H9 (cell line): ENCODE data around the gene FHOD3. TPM values are rescaled to one million over a fixed set of nuclear protein-coding genes. Genes with fewer than 3 reads are reported as not detected.

Source experiments
- DNase-seq: peaks from one replicate; pipeline ENCODE4 v3.0.0-alpha.2; 2017
- H2AFZ ChIP-seq: one replicate; pipeline ENCODE4 v1.6.1; 2013; ENCODE audit warnings: mild to moderate bottlenecking, low read length, control low read depth, moderate library complexity
- H2AK5ac ChIP-seq: 2 replicates; pipeline ENCODE4 v1.6.1; 2013; ENCODE audit warnings: low read length, control low read depth, mixed read lengths; ENCODE audit not compliant: insufficient read length
- H2BK120ac ChIP-seq: one replicate; pipeline ENCODE4 v1.6.1; 2013; ENCODE audit warnings: low read depth, mild to moderate bottlenecking, low read length, control low read depth, inconsistent platforms; ENCODE audit not compliant: poor library complexity, severe bottlenecking
- H2BK12ac ChIP-seq: 2 replicates; pipeline ENCODE4 v1.6.1; 2013; ENCODE audit warnings: low read length, control low read depth, mixed read lengths, low read depth; ENCODE audit not compliant: insufficient read length
- H2BK15ac ChIP-seq: 2 replicates; pipeline ENCODE4 v1.6.1; 2013; ENCODE audit warnings: low read depth, low read length, control low read depth
- H2BK20ac ChIP-seq: one replicate; pipeline ENCODE4 v1.6.1; 2013; ENCODE audit warnings: low read depth, mild to moderate bottlenecking, low read length, control low read depth, inconsistent platforms; ENCODE audit not compliant: poor library complexity, severe bottlenecking
- H2BK5ac ChIP-seq: 2 replicates; pipeline ENCODE4 v1.6.1; 2013; ENCODE audit warnings: low read length, control low read depth, mixed read lengths; ENCODE audit not compliant: insufficient read length
- H3K14ac ChIP-seq: 2 replicates; pipeline ENCODE4 v1.6.1; 2013; ENCODE audit warnings: low read length, control low read depth; ENCODE audit not compliant: insufficient read depth
- H3K18ac ChIP-seq: 2 replicates; pipeline ENCODE4 v1.6.1; 2013; ENCODE audit warnings: low read depth, mild to moderate bottlenecking, mixed read lengths, low read length, control low read depth; ENCODE audit not compliant: insufficient read length
- H3K23ac ChIP-seq: 2 replicates; pipeline ENCODE4 v1.6.1; 2013; ENCODE audit warnings: low read length, control low read depth, mixed read lengths, low read depth; ENCODE audit not compliant: insufficient read length
- H3K23me2 ChIP-seq: 2 replicates; pipeline ENCODE4 v1.6.1; 2013; ENCODE audit warnings: low read depth, mild to moderate bottlenecking, mixed read lengths, low read length, control low read depth; ENCODE audit not compliant: insufficient read length, poor library complexity, severe bottlenecking
- H3K27ac ChIP-seq: 2 replicates; pipeline ENCODE4 v1.5.1; 2013; ENCODE audit warnings: low read length, control low read depth, mixed read lengths, low read depth; ENCODE audit not compliant: insufficient read length
- H3K27me3 ChIP-seq: 2 replicates; pipeline ENCODE4 v1.6.1; 2013; ENCODE audit warnings: low read length, control low read depth, inconsistent platforms; ENCODE audit not compliant: insufficient read depth
- H3K4ac ChIP-seq: 2 replicates; pipeline ENCODE4 v1.6.1; 2013; ENCODE audit warnings: low read depth, mild to moderate bottlenecking, control low read depth, inconsistent platforms, low read length, moderate library complexity
- H3K4me1 ChIP-seq: 2 replicates; pipeline ENCODE4 v1.6.1; 2013; ENCODE audit warnings: low read length, control low read depth, inconsistent platforms; ENCODE audit not compliant: insufficient read depth
- H3K4me2 ChIP-seq: 2 replicates; pipeline ENCODE4 v1.6.1; 2013; ENCODE audit warnings: low read length, control low read depth, mixed read lengths; ENCODE audit not compliant: insufficient read length, insufficient read depth
- H3K56ac ChIP-seq: 2 replicates; pipeline ENCODE4 v1.6.1; 2013; ENCODE audit warnings: low read depth, mild to moderate bottlenecking, mixed read lengths, low read length, control low read depth; ENCODE audit not compliant: insufficient read length
- H3K79me1 ChIP-seq: 2 replicates; pipeline ENCODE4 v1.6.1; 2013; ENCODE audit warnings: low read depth, mild to moderate bottlenecking, moderate library complexity, low read length, control low read depth, inconsistent platforms; ENCODE audit not compliant: insufficient read depth, poor library complexity, severe bottlenecking
- H3K79me2 ChIP-seq: 2 replicates; pipeline ENCODE4 v1.6.1; 2013; ENCODE audit warnings: low read length, control low read depth, inconsistent platforms; ENCODE audit not compliant: insufficient read depth
- H3K9ac ChIP-seq: 2 replicates; pipeline ENCODE4 v1.6.1; 2013; ENCODE audit warnings: low read length, control low read depth, mixed read lengths; ENCODE audit not compliant: insufficient read length; ENCODE audit errors: extremely low read depth
- H3K9me3 ChIP-seq: one replicate; pipeline ENCODE4 v1.6.1; 2013; ENCODE audit warnings: low read depth, low read length, inconsistent platforms; ENCODE audit not compliant: control insufficient read depth
- H3T11ph ChIP-seq: one replicate; pipeline ENCODE4 v1.6.1; 2013; ENCODE audit warnings: mild to moderate bottlenecking, low read length, control low read depth, inconsistent platforms
- H4K20me1 ChIP-seq: one replicate; pipeline ENCODE4 v1.6.1; 2013; ENCODE audit not compliant: control insufficient read depth, insufficient read length, insufficient read depth
- H4K5ac ChIP-seq: 2 replicates; pipeline ENCODE4 v1.6.1; 2013; ENCODE audit warnings: low read depth, mild to moderate bottlenecking, mixed read lengths, low read length, control low read depth; ENCODE audit not compliant: insufficient read length
- H4K8ac ChIP-seq: replicated peaks from 2 replicates; pipeline ENCODE4 v1.6.1; 2013; ENCODE audit warnings: low read length, control low read depth, mixed read lengths, low read depth; ENCODE audit not compliant: insufficient read length
- H4K91ac ChIP-seq: 2 replicates; pipeline ENCODE4 v1.6.1; 2013; ENCODE audit warnings: low read depth, mild to moderate bottlenecking, moderate library complexity, mixed read lengths, low read length, control low read depth; ENCODE audit not compliant: insufficient read length
- H3K27ac Mint-ChIP-seq, 3 experiments: 2 replicates in 2 of 3; 3 replicates in 1 of 3; pipeline ENCODE4 v1.8.0; 2020 to 2021; ENCODE audit warnings: mixed read lengths in 3 of 3, mild to moderate bottlenecking in 1 of 3, moderate library complexity in 1 of 3
- H3K27me3 Mint-ChIP-seq: 2 replicates; pipeline ENCODE4 v1.8.0; 2021; ENCODE audit warnings: low read depth, mild to moderate bottlenecking, moderate library complexity, mixed read lengths
- H3K36me3 Mint-ChIP-seq, 3 experiments: 2 replicates in 2 of 3; 3 replicates in 1 of 3; pipeline ENCODE4 v1.8.0; 2020 to 2021; ENCODE audit warnings: low read depth in 3 of 3, mixed read lengths in 3 of 3; ENCODE audit not compliant: insufficient read depth in 1 of 3
- H3K4me1 Mint-ChIP-seq, 2 experiments: 2 replicates each; pipeline ENCODE4 v1.8.0; 2020; ENCODE audit warnings: mixed read lengths in 2 of 2
- H3K4me3 Mint-ChIP-seq, 2 experiments: 2 replicates in 1 of 2; 3 replicates in 1 of 2; pipeline ENCODE4 v1.8.0; 2020 to 2021; ENCODE audit warnings: mild to moderate bottlenecking in 2 of 2, mixed read lengths in 2 of 2, moderate library complexity in 1 of 2
- H3K9me3 Mint-ChIP-seq, 2 experiments: 2 replicates in 1 of 2; 3 replicates in 1 of 2; pipeline ENCODE4 v1.8.0; 2020; ENCODE audit warnings: mild to moderate bottlenecking in 2 of 2, mixed read lengths in 2 of 2, moderate library complexity in 1 of 2
- WGBS: extraction: QIAGEN DNeasy Blood & Tissue Kit; methylation state at CpG from one replicate; pipeline ENCODE4 v1.1.7; 2013; ENCODE audit warnings: missing lambda C conversion rate, low lambda C conversion rate, mixed read lengths; ENCODE audit not compliant: insufficient read length; ENCODE audit errors: extremely low coverage; 5-methylcytosine and 5-hydroxymethylcytosine counted together
- total RNA-seq: library from RNA; stranded (reverse); gene quantifications from 2 replicates; pipeline ENCODE4 v1.2.1, GENCODE V29; 2021
- TF ChIP-seq, protein P1 (sequence below): fragments of 200-600 bp; sonication (generic); conservative IDR thresholded peaks from 3 replicates; pipeline ENCODE4 v1.8.0; 2021; ENCODE audit warnings: antibody characterized with exemption, mild to moderate bottlenecking

FHOD3 gene
- total RNA-seq, 1 experiment from 2014 or later: 8.0 TPM

DNA sequence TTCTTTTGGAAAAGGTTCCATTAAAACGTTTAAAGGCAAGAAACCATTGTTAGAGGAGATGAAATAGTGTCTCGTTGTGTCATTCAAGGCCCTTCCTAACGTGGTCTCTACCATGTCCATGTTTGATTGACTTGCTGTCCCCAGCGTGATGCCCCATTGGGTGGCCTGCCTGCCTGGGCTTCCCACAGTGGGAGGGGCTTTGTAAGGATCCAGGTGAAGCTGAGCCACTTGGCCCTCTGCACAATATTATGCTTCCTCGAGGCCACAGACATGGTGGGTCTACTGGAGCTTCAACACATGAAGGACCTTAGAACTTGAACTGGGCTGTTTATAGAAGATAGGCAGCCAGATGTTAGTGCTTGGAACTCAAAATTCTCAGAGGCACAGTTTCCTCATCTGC lies 235.3 kb downstream of the FHOD3 start:
- Histone ChIP-seq H3K79me1 (no peaks in the 10 kb centered on the region), H3K9me3 (no peaks in the 10 kb centered on the region), H4K8ac (no peak overlapping the region), H3K23me2 (no peaks in the 10 kb centered on the region), H4K91ac (no peak overlapping the region), H4K20me1 (no peaks in the 10 kb centered on the region), H2AFZ (no peak overlapping the region), H3K79me2 (no peaks in the 10 kb centered on the region), H3T11ph (no peak overlapping the region), H3K9ac (no peak overlapping the region), H4K5ac (no peak overlapping the region), H3K18ac (no peak overlapping the region), H2BK12ac (no peak overlapping the region), H3K27me3 (no peaks in the 10 kb centered on the region), H3K23ac (no peak overlapping the region), H3K4ac (no peak overlapping the region), H2BK20ac (no peak overlapping the region), H3K27ac (no peak overlapping the region), H3K4me2 (no peak overlapping the region), H2AK5ac (no peak overlapping the region), H2BK15ac (no peak overlapping the region), H2BK120ac (no peak overlapping the region), H2BK5ac (no peak overlapping the region), H3K56ac (no peak overlapping the region), H3K14ac (no peak overlapping the region), H3K4me1 (peaks cover 8% of the 10 kb centered on the region; the same call in 1 of the 2 replicates)
- H3K4me3 Mint-ChIP-seq: no peak overlapping the region
- no CpG with 5 or more reads among the region's 5 CpGs for WGBS
- H3K9me3 Mint-ChIP-seq: no peaks in the 10 kb centered on the region
- no peaks in the 10 kb centered on the region for H3K36me3 Mint-ChIP-seq
- H3K27ac Mint-ChIP-seq: no peak overlapping the region
- H3K4me1 Mint-ChIP-seq: peaks cover 27 to 39% of the 10 kb centered on the region in 2 experiments
- no peaks in the 10 kb centered on the region for H3K27me3 Mint-ChIP-seq
- peak; percentile 22 for DNase-seq
- TF ChIP-seq, protein P1, sequence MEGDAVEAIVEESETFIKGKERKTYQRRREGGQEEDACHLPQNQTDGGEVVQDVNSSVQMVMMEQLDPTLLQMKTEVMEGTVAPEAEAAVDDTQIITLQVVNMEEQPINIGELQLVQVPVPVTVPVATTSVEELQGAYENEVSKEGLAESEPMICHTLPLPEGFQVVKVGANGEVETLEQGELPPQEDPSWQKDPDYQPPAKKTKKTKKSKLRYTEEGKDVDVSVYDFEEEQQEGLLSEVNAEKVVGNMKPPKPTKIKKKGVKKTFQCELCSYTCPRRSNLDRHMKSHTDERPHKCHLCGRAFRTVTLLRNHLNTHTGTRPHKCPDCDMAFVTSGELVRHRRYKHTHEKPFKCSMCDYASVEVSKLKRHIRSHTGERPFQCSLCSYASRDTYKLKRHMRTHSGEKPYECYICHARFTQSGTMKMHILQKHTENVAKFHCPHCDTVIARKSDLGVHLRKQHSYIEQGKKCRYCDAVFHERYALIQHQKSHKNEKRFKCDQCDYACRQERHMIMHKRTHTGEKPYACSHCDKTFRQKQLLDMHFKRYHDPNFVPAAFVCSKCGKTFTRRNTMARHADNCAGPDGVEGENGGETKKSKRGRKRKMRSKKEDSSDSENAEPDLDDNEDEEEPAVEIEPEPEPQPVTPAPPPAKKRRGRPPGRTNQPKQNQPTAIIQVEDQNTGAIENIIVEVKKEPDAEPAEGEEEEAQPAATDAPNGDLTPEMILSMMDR: no peak
